COR-L47 (cell line): ENCODE data around the gene WAC.
"Not testable (repeated sequence)": the region's sequence is repeated elsewhere in the genome, so short reads cannot be mapped to it uniquely, and the experiment has no call there.

ENCODE experiments used
- DNase-seq: peaks from one replicate; lab custom pipeline; 2025; lab: John Stamatoyannopoulos, UW

Gene WAC

GRCh38 chr10:28569506-28570159 is 36.7 kb downstream of the WAC start:
- no peak for DNase-seq

- DNase-seq = no peak
Observed at GRCh38 chr10:28570598-28570997, 37.7 kb downstream of the WAC start.

- DNase-seq = no peak
Observed at GRCh38 chr10:28571265-28571664, 38.3 kb downstream of the WAC start.

- not testable (repeated sequence) for DNase-seq
Observed at GRCh38 chr10:28574214-28574613, 41.3 kb downstream of the WAC start.

- DNase-seq = no peak
Observed at GRCh38 chr10:28575852-28576251, 42.9 kb downstream of the WAC start.

GRCh38 chr10:28577506-28577905 is 44.6 kb downstream of the WAC start:
- DNase-seq = no peak

- DNase-seq = no peak
Observed at GRCh38 chr10:28578454-28578853, 45.5 kb downstream of the WAC start.

GRCh38 chr10:28580825-28581224 is 47.9 kb downstream of the WAC start:
- no peak for DNase-seq

- no peak for DNase-seq
Observed at GRCh38 chr10:28581916-28582315, 49.0 kb downstream of the WAC start.

- no peak for DNase-seq
Observed at GRCh38 chr10:28585076-28585475, 52.2 kb downstream of the WAC start.

- DNase-seq = no peak
Observed at GRCh38 chr10:28586176-28586575, 53.3 kb downstream of the WAC start.

- no peak for DNase-seq
Observed at GRCh38 chr10:28587270-28587969, 54.5 kb downstream of the WAC start.

GRCh38 chr10:28587970-28588290 is 55.0 kb downstream of the WAC start:
- no peak for DNase-seq

GRCh38 chr10:28592953-28593352 is 60.0 kb downstream of the WAC start:
- DNase-seq = no peak

- DNase-seq = no peak
Observed at GRCh38 chr10:28593811-28594210, 60.9 kb downstream of the WAC start.

- no peak for DNase-seq
Observed at GRCh38 chr10:28594406-28594805, 61.5 kb downstream of the WAC start.

- DNase-seq = no peak
Observed at GRCh38 chr10:28595613-28596012, 62.7 kb downstream of the WAC start.

GRCh38 chr10:28600056-28600455 is 67.1 kb downstream of the WAC start:
- DNase-seq = no peak

- DNase-seq = no peak
Observed at GRCh38 chr10:28601012-28601411, 68.1 kb downstream of the WAC start.

- no peak for DNase-seq
Observed at GRCh38 chr10:28604567-28605536, 71.9 kb downstream of the WAC start.

GRCh38 chr10:28606568-28606967 is 73.7 kb downstream of the WAC start:
- DNase-seq = no peak

- DNase-seq = not testable (repeated sequence)
Observed at GRCh38 chr10:28609636-28610035, 76.7 kb downstream of the WAC start.

- no peak for DNase-seq
Observed at GRCh38 chr10:28612877-28613276, 80.0 kb downstream of the WAC start.
